ENCODE measurements around the gene CAMTA1.

CAMTA1 gene

GRCh38 chr1:7429290-7429689 lies 644.0 kb downstream of the CAMTA1 start:
- DNase-seq (ENCODE audit: low read depth in 3 of 3): no peak

- no peak for DNase-seq (ENCODE audit: low read depth in 3 of 3)
Observed at GRCh38 chr1:7430047-7430608, 644.9 kb downstream of the CAMTA1 start.

- DNase-seq (ENCODE audit: low read depth in 3 of 3): no peak
Observed at GRCh38 chr1:7430691-7431090, 645.4 kb downstream of the CAMTA1 start.

- no peak for DNase-seq (ENCODE audit: low read depth in 3 of 3)
Observed at GRCh38 chr1:7432102-7432899, 647.0 kb downstream of the CAMTA1 start.

- DNase-seq (ENCODE audit: low read depth in 3 of 3): no peak
Observed at GRCh38 chr1:7432900-7433380, 647.7 kb downstream of the CAMTA1 start.

GRCh38 chr1:7434566-7434965 lies 649.3 kb downstream of the CAMTA1 start:
- no peak for DNase-seq (ENCODE audit: low read depth in 3 of 3)

GRCh38 chr1:7435276-7436055 lies 650.2 kb downstream of the CAMTA1 start:
- DNase-seq (ENCODE audit: low read depth in 3 of 3): no peak

- no peak for DNase-seq (ENCODE audit: low read depth in 3 of 3)
Observed at GRCh38 chr1:7436056-7437005, 651.1 kb downstream of the CAMTA1 start.

- DNase-seq (ENCODE audit: low read depth in 3 of 3): no peak
Observed at GRCh38 chr1:7437036-7437435, 651.8 kb downstream of the CAMTA1 start.

GRCh38 chr1:7437608-7438395 lies 652.5 kb downstream of the CAMTA1 start:
- no peak for DNase-seq (ENCODE audit: low read depth in 3 of 3)

- DNase-seq (ENCODE audit: low read depth in 3 of 3): no peak
Observed at GRCh38 chr1:7438396-7438785, 653.1 kb downstream of the CAMTA1 start.

GRCh38 chr1:7438921-7439655 lies 653.8 kb downstream of the CAMTA1 start:
- no peak for DNase-seq (ENCODE audit: low read depth in 3 of 3)

- no peak for DNase-seq (ENCODE audit: low read depth in 3 of 3)
Observed at GRCh38 chr1:7440154-7440553, 654.9 kb downstream of the CAMTA1 start.

- DNase-seq (ENCODE audit: low read depth in 3 of 3): no peak
Observed at GRCh38 chr1:7441143-7441841, 656.0 kb downstream of the CAMTA1 start.

- no peak for DNase-seq (ENCODE audit: low read depth in 3 of 3)
Observed at GRCh38 chr1:7442036-7442435, 656.8 kb downstream of the CAMTA1 start.

GRCh38 chr1:7442918-7443317 lies 657.7 kb downstream of the CAMTA1 start:
- no peak for DNase-seq (ENCODE audit: low read depth in 3 of 3)

GRCh38 chr1:7444363-7444762 lies 659.1 kb downstream of the CAMTA1 start:
- no peak for DNase-seq (ENCODE audit: low read depth in 3 of 3)

- DNase-seq (ENCODE audit: low read depth in 3 of 3): no peak
Observed at GRCh38 chr1:7447093-7447492, 661.8 kb downstream of the CAMTA1 start.

GRCh38 chr1:7447736-7448135 lies 662.5 kb downstream of the CAMTA1 start:
- no peak for DNase-seq (ENCODE audit: low read depth in 3 of 3)

All from stimulated activated CD4-positive, alpha-beta T cell treated with anti-CD3 and anti-CD28 coated beads, TNF-alpha, amount 100 ng/mL, for 48 hours (primary cell).